CD4-positive, alpha-beta T cell treated with Interleukin-17A for 1 hour (primary cell): ENCODE results near the gene NANOS2.

Experiments used
- DNase-seq: peaks from one replicate; pipeline ENCODE4 v3.0.0-alpha.2; 2020

The NANOS2 gene

GRCh38 chr19:45913874-45914830, at the start of gene NANOS2:
NANOS2 (minus strand) TSS chr19:45914778; CDS start chr19:45914693, 85 bp downstream.
- no peak for DNase-seq

GRCh38 chr19:45962021-45962420, 47.4 kb upstream of the NANOS2 start:
- no peak for DNase-seq

- no peak for DNase-seq
These were observed 46.1 kb upstream of the NANOS2 start for GRCh38 chr19:45960595-45961235.

GRCh38 chr19:45959517-45960025, 45.0 kb upstream of the NANOS2 start:
- DNase-seq: no peak

- no peak for DNase-seq
These were observed 44.4 kb upstream of the NANOS2 start for GRCh38 chr19:45958769-45959516.

GRCh38 chr19:45958320-45958719, 43.7 kb upstream of the NANOS2 start:
- no peak for DNase-seq

GRCh38 chr19:45955905-45956608, 41.5 kb upstream of the NANOS2 start:
- no peak for DNase-seq

GRCh38 chr19:45954156-45954555, 39.6 kb upstream of the NANOS2 start:
- no peak for DNase-seq

GRCh38 chr19:45953676-45954075, 39.1 kb upstream of the NANOS2 start:
- no peak for DNase-seq

- peak; percentile 28 for DNase-seq
These were observed 38.3 kb upstream of the NANOS2 start for GRCh38 chr19:45952686-45953505.

- no peak for DNase-seq
These were observed 37.7 kb upstream of the NANOS2 start for GRCh38 chr19:45952341-45952685.

- no peak for DNase-seq
These were observed 33.3 kb upstream of the NANOS2 start for GRCh38 chr19:45947926-45948325.

- no peak for DNase-seq
These were observed 25.9 kb upstream of the NANOS2 start for GRCh38 chr19:45940515-45940805.

GRCh38 chr19:45939792-45940514, 25.4 kb upstream of the NANOS2 start:
- DNase-seq: no peak

- no peak for DNase-seq
These were observed 24.2 kb upstream of the NANOS2 start for GRCh38 chr19:45938733-45939319.

- DNase-seq: no peak
These were observed 20.7 kb upstream of the NANOS2 start for GRCh38 chr19:45935267-45935666.

GRCh38 chr19:45934551-45935230, 20.1 kb upstream of the NANOS2 start:
- no peak for DNase-seq

- no peak for DNase-seq
These were observed 19.2 kb upstream of the NANOS2 start for GRCh38 chr19:45933759-45934158.

- no peak for DNase-seq
These were observed 16.5 kb upstream of the NANOS2 start for GRCh38 chr19:45931055-45931454.

GRCh38 chr19:45929247-45929646, 14.7 kb upstream of the NANOS2 start:
- no peak for DNase-seq
